Right lobe of liver (tissue), 4 donors: ENCODE results near the gene OBP2B.

Experiments
- CTCF ChIP-seq, 4 donors: fragments of 200-600 bp in 3 of 4; fragments of 450-650 bp in 1 of 4; IDR thresholded peaks; one replicate each; pipeline versions ENCODE4 v1.5.1 to v1.8.0; 2016 to 2022; ENCODE audit warnings: antibody characterized with exemption in 4 of 4, mild to moderate bottlenecking in 2 of 4
- POLR2A ChIP-seq: fragments of 450-650 bp; IDR thresholded peaks from one replicate; pipeline ENCODE4 v1.6.1; 2017; ENCODE audit warnings: antibody characterized with exemption, mild to moderate bottlenecking
- donor health status: DM: no; HTN: no; CAD: no.
- donor health status: DM: no; HTN: no; CAD: no.
- donor health status: DM: no; HTN: yes; CAD: no.

GRCh38 chr9:133162861-133163503, 46.1 kb downstream of the OBP2B start:
- TF ChIP-seq CTCF (IDR thresholded peaks at IDR 0.05) (no peak), POLR2A (no peak)
